ENCODE results near the gene TBX2. TPM values are rescaled to one million over a fixed set of nuclear protein-coding genes. Genes with fewer than 3 reads are reported as not detected.

Gene TBX2
- total and polyA plus RNA-seq, 2 of the 13 experiments (the other 11 are each of a cell fraction or from before 2014, with no cell fraction given), result 2.8 to 15.3 TPM

DNA sequence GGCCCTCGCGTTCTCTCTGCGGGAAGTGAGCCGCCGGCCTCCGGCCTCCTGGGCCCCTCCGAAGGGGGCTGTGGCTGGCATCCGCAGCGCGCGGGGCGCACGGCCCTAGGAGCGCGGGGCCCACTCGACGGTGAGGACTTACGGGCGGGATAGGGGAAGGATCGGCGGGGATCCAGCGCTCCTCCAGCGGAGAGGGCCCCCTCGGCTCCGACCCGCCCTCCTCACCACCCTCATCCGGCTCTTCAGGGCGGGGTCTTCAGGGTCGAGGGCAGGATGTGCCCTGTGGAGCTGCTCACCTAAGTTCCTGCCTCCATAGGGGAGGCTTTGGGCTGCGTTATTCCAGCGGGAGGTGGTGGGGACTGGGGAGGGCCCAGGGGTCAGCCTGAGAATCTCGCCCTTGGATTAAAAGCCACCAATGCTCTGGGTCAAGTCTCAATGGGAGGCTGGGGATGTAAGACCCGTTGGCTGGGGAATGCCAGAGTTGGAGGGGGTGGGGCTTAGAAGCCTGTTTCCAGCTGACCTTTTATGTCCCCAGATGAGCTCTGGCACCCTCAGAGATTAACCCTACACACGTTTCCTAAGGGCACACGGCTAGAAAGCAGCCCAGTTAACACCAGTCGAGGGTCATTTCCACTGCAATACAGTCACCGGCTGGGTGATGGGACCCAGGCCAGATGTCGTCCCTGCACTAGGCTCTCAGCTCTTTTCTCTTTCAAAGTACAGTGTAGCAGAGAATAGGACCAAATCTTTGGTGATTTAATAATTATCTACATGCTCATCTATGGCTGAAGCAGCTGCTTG lies 13.4 kb downstream of the TBX2 start (continued):
- TF ChIP-seq, protein P1, sequence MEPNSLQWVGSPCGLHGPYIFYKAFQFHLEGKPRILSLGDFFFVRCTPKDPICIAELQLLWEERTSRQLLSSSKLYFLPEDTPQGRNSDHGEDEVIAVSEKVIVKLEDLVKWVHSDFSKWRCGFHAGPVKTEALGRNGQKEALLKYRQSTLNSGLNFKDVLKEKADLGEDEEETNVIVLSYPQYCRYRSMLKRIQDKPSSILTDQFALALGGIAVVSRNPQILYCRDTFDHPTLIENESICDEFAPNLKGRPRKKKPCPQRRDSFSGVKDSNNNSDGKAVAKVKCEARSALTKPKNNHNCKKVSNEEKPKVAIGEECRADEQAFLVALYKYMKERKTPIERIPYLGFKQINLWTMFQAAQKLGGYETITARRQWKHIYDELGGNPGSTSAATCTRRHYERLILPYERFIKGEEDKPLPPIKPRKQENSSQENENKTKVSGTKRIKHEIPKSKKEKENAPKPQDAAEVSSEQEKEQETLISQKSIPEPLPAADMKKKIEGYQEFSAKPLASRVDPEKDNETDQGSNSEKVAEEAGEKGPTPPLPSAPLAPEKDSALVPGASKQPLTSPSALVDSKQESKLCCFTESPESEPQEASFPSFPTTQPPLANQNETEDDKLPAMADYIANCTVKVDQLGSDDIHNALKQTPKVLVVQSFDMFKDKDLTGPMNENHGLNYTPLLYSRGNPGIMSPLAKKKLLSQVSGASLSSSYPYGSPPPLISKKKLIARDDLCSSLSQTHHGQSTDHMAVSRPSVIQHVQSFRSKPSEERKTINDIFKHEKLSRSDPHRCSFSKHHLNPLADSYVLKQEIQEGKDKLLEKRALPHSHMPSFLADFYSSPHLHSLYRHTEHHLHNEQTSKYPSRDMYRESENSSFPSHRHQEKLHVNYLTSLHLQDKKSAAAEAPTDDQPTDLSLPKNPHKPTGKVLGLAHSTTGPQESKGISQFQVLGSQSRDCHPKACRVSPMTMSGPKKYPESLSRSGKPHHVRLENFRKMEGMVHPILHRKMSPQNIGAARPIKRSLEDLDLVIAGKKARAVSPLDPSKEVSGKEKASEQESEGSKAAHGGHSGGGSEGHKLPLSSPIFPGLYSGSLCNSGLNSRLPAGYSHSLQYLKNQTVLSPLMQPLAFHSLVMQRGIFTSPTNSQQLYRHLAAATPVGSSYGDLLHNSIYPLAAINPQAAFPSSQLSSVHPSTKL (CRISPR knock-in tag; IDR thresholded peaks at IDR 0.05), result no peak; the same call in 1 of the 2 replicates
- TF ChIP-seq SATB2 (CRISPR knock-in tag; IDR thresholded peaks at IDR 0.05) (no peak; the same call in 1 of the 2 replicates), ZNF44 (CRISPR knock-in tag; IDR thresholded peaks at IDR 0.05) (peak; percentile 31; the same call in 1 of the 2 replicates), RARA (CRISPR knock-in tag; IDR thresholded peaks at IDR 0.05) (peak; percentile 12; the same call in 1 of the 2 replicates), ZNF441 (CRISPR knock-in tag; IDR thresholded peaks at IDR 0.05; ENCODE audit: borderline replicate concordance) (peak; percentile 9; the same call in 1 of the 2 replicates), ZNF17 (CRISPR knock-in tag; IDR thresholded peaks at IDR 0.05) (0 out of 2 replicates have a peak, but pooled peaks have one; percentile 11), RARG (CRISPR knock-in tag; IDR thresholded peaks at IDR 0.05; ENCODE audit: low read depth) (0 out of 2 replicates have a peak, but pooled peaks have one; percentile 33), ZNF816 (CRISPR knock-in tag; IDR thresholded peaks at IDR 0.05; ENCODE audit: borderline replicate concordance) (peak; percentile 74; the same call in 1 of the 2 replicates), NCOA1 (CRISPR knock-in tag; IDR thresholded peaks at IDR 0.05) (no peak), CREM (IDR thresholded peaks at IDR 0.05) (no peak), CREM (CRISPR knock-in tag; IDR thresholded peaks at IDR 0.05) (no peak), ZNF3 (CRISPR knock-in tag; IDR thresholded peaks at IDR 0.05) (0 out of 2 replicates have a peak, but pooled peaks have one; percentile 11), ZNF296 (CRISPR knock-in tag; conservative IDR thresholded peaks at IDR 0.05) (peak; percentile 25; the same call in 1 of the 2 replicates), ZNF670 (CRISPR knock-in tag; IDR thresholded peaks at IDR 0.05; ENCODE audit: borderline replicate concordance) (peak; percentile 41; the same call in 1 of the 2 replicates), NFIB (CRISPR knock-in tag; IDR thresholded peaks at IDR 0.05; ENCODE audit: borderline replicate concordance) (0 out of 2 replicates have a peak, but pooled peaks have one; percentile 58), PAX8 (CRISPR knock-in tag; IDR thresholded peaks at IDR 0.05; ENCODE audit: borderline replicate concordance) (peak; percentile 77; the same call in 1 of the 2 replicates), NCOA2 (CRISPR knock-in tag; IDR thresholded peaks at IDR 0.05) (peak; percentile 25), ZNF446 (CRISPR knock-in tag; IDR thresholded peaks at IDR 0.05) (0 out of 2 replicates have a peak, but pooled peaks have one; percentile 66), ZNF230 (CRISPR knock-in tag; IDR thresholded peaks at IDR 0.05) (peak; percentile 9; the same call in 1 of the 2 replicates)
- TF ChIP-seq, protein P2, sequence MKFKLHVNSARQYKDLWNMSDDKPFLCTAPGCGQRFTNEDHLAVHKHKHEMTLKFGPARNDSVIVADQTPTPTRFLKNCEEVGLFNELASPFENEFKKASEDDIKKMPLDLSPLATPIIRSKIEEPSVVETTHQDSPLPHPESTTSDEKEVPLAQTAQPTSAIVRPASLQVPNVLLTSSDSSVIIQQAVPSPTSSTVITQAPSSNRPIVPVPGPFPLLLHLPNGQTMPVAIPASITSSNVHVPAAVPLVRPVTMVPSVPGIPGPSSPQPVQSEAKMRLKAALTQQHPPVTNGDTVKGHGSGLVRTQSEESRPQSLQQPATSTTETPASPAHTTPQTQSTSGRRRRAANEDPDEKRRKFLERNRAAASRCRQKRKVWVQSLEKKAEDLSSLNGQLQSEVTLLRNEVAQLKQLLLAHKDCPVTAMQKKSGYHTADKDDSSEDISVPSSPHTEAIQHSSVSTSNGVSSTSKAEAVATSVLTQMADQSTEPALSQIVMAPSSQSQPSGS (CRISPR knock-in tag; IDR thresholded peaks at IDR 0.05), result peak; percentile 37; the same call in 1 of the 2 replicates
- TF ChIP-seq, protein P3, sequence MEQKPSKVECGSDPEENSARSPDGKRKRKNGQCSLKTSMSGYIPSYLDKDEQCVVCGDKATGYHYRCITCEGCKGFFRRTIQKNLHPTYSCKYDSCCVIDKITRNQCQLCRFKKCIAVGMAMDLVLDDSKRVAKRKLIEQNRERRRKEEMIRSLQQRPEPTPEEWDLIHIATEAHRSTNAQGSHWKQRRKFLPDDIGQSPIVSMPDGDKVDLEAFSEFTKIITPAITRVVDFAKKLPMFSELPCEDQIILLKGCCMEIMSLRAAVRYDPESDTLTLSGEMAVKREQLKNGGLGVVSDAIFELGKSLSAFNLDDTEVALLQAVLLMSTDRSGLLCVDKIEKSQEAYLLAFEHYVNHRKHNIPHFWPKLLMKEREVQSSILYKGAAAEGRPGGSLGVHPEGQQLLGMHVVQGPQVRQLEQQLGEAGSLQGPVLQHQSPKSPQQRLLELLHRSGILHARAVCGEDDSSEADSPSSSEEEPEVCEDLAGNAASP (CRISPR knock-in tag; IDR thresholded peaks at IDR 0.05; ENCODE audit: borderline replicate concordance), result 0 out of 2 replicates have a peak, but pooled peaks have one; percentile 22
- TF ChIP-seq, protein P4, sequence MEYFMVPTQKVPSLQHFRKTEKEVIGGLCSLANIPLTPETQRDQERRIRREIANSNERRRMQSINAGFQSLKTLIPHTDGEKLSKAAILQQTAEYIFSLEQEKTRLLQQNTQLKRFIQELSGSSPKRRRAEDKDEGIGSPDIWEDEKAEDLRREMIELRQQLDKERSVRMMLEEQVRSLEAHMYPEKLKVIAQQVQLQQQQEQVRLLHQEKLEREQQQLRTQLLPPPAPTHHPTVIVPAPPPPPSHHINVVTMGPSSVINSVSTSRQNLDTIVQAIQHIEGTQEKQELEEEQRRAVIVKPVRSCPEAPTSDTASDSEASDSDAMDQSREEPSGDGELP (IDR thresholded peaks at IDR 0.05; ENCODE audit: borderline replicate concordance, low read depth), result peak; percentile 80; the same call in 1 of the 2 replicates
